GM12878 (cell line): ENCODE measurements around the gene APOL4. TPM values are rescaled to one million over a fixed set of nuclear protein-coding genes. Genes with fewer than 3 reads are reported as not detected.

Experiments
- ATAC-seq: fragments of 200-7000 bp; cut with Tn5 transposase; 3 replicates; pipeline ENCODE4 v1.9.1; 2020; ENCODE audit warnings: mild to moderate bottlenecking, moderate library complexity
- BruUV-seq: library from RNA; stranded (reverse); fragments of 400-500 nt; replicated peaks from 2 replicates; lab custom pipeline; 2021; lab: Mats Ljungman, UMichigan
- CTCF ChIA-PET: fragments of 300-600 bp; sonication (Branson Sonifier 250); formaldehyde crosslinking; extraction: SDS; loops from one replicate; lab custom pipeline; 2021; ENCODE audit warnings: inconsistent platforms; lab: Yijun Ruan, JAX
- POLR2A ChIA-PET: fragments of 350-600 bp; formaldehyde crosslinking; extraction: SDS; loops from one replicate; lab custom pipeline; 2021; ENCODE audit warnings: inconsistent platforms; lab: Charles Lee
- RAD21 ChIA-PET: fragments of 300-600 bp; sonication (Branson Sonifier 250); formaldehyde crosslinking; loops from one replicate; lab custom pipeline; 2023; ENCODE audit warnings: antibody characterized with exemption; ENCODE audit not compliant: unreplicated experiment; lab: Charles Lee
- SMC1A ChIA-PET: fragments of 300-600 bp; sonication (Branson Sonifier 250); formaldehyde crosslinking; loops from one replicate; lab custom pipeline; 2023; ENCODE audit not compliant: unreplicated experiment, uncharacterized antibody; lab: Charles Lee
- DNase-seq: peaks from one replicate; pipeline ENCODE4 v3.0.0-alpha.2; 2011; ENCODE audit warnings: low read depth, low spot score
- FAIRE-seq: peaks from 3 replicates; lab custom pipeline; 2011; peaks lifted over from hg19 to GRCh38; lab: Jason Lieb, UNC
- H2AFZ ChIP-seq: 2 replicates; pipeline ENCODE4 v1.6.0; 2011; ENCODE audit warnings: low read depth, low read length, control low read depth; ENCODE audit not compliant: control insufficient read depth
- H3K27ac ChIP-seq: 2 replicates; pipeline ENCODE4 v1.5.1; 2011; ENCODE audit warnings: control low read depth; ENCODE audit not compliant: control insufficient read depth, insufficient read depth
- H3K27me3 ChIP-seq, 2 experiments: replicated peaks in 1 of 2; 2 replicates each; pipeline versions ENCODE4 v1.6.0 to v1.6.1; 2011; ENCODE audit warnings: low read length in 1 of 2; ENCODE audit not compliant: control insufficient read depth in 2 of 2, insufficient read depth in 2 of 2
- H3K36me3 ChIP-seq, 2 experiments: 2 replicates each; pipeline ENCODE4 v1.5.1; 2011; ENCODE audit warnings: low read length in 1 of 2; ENCODE audit not compliant: control insufficient read depth in 2 of 2, insufficient read depth in 2 of 2
- H3K4me1 ChIP-seq: 2 replicates; pipeline ENCODE4 v1.6.1; 2011; ENCODE audit warnings: mild to moderate bottlenecking, low read length, moderate library complexity, mixed read lengths; ENCODE audit not compliant: control insufficient read depth, insufficient read depth
- H3K4me2 ChIP-seq: 2 replicates; pipeline ENCODE4 v1.6.0; 2011; ENCODE audit warnings: control low read depth; ENCODE audit not compliant: control insufficient read depth, insufficient read depth
- H3K4me3 ChIP-seq: fragments of 200-600 bp; sonication (generic); 2 replicates; pipeline ENCODE4 v1.5.1; 2016
- H3K79me2 ChIP-seq: 2 replicates; pipeline ENCODE4 v1.6.0; 2011; ENCODE audit warnings: low read length; ENCODE audit not compliant: control insufficient read depth, insufficient read depth
- H3K9ac ChIP-seq: 2 replicates; pipeline ENCODE4 v1.8.0; 2011; ENCODE audit warnings: low read length, control low read depth, mixed read lengths; ENCODE audit not compliant: control insufficient read depth, insufficient read depth
- H3K9me3 ChIP-seq: replicated peaks from 3 replicates; pipeline ENCODE4 v1.5.1; 2011; ENCODE audit warnings: mild to moderate bottlenecking, low read length; ENCODE audit not compliant: control insufficient read depth, insufficient read depth
- H4K20me1 ChIP-seq: 2 replicates; pipeline ENCODE4 v1.6.0; 2011; ENCODE audit not compliant: control insufficient read depth, insufficient read depth
- BCL11A ChIP-seq: IDR thresholded peaks from 2 replicates; pipeline ENCODE4 v1.6.1; 2011; ENCODE audit warnings: low read depth, low read length
- CBX5 ChIP-seq: sonication (generic); IDR thresholded peaks from 2 replicates; pipeline ENCODE4 v1.6.1; 2016; ENCODE audit warnings: low read depth, moderate library complexity, mild to moderate bottlenecking, inconsistent platforms
- CHD2 ChIP-seq: IDR thresholded peaks from 2 replicates; pipeline ENCODE4 v1.6.1; 2011; ENCODE audit warnings: low read depth, low read length, improper control_type of control experiment, borderline replicate concordance
- EED ChIP-seq: sonication (generic); IDR thresholded peaks from 2 replicates; pipeline ENCODE4 v1.6.1; 2016; ENCODE audit warnings: antibody characterized with exemption, low read depth
- ELK1 ChIP-seq: IDR thresholded peaks from 2 replicates; pipeline ENCODE4 v1.6.1; 2012; ENCODE audit warnings: low read depth, low read length, improper control_type of control experiment
- IKZF1 ChIP-seq: fragments of 450-650 bp; conservative IDR thresholded peaks from 2 replicates; pipeline ENCODE4 v1.6.1; 2017; ENCODE audit warnings: antibody characterized with exemption, mild to moderate bottlenecking
- MXI1 ChIP-seq: fragments of 150-350 bp; IDR thresholded peaks from 2 replicates; pipeline ENCODE4 v1.6.1; 2011; ENCODE audit warnings: low read depth, mild to moderate bottlenecking, inconsistent platforms, low read length, improper control_type of control experiment
- NFIC ChIP-seq: IDR thresholded peaks from 2 replicates; pipeline ENCODE4 v1.6.1; 2012; ENCODE audit warnings: low read depth, mild to moderate bottlenecking, inconsistent platforms, low read length, moderate library complexity
- NR2C2 ChIP-seq: IDR thresholded peaks from 2 replicates; pipeline ENCODE4 v1.6.1; 2011; ENCODE audit warnings: borderline replicate concordance, low read depth; ENCODE audit not compliant: control insufficient read depth, insufficient read length
- SIN3A ChIP-seq: IDR thresholded peaks from 2 replicates; pipeline ENCODE4 v1.6.1; 2012; ENCODE audit warnings: low read depth, low read length, improper control_type of control experiment
- SMC3 ChIP-seq: IDR thresholded peaks from 2 replicates; pipeline ENCODE4 v1.6.1; 2011; ENCODE audit warnings: low read length, improper control_type of control experiment, borderline replicate concordance
- SP1 ChIP-seq: IDR thresholded peaks from one replicate; pipeline ENCODE4 v1.6.1; 2011; ENCODE audit warnings: low read depth, low read length
- ZBED1 ChIP-seq: IDR thresholded peaks from 2 replicates; pipeline ENCODE4 v1.6.1; 2016; ENCODE audit warnings: borderline replicate concordance
- ZNF207 ChIP-seq: fragments of 450-650 bp; IDR thresholded peaks from 2 replicates; pipeline ENCODE4 v1.6.1; 2014; ENCODE audit warnings: antibody characterized with exemption, mild to moderate bottlenecking, borderline replicate concordance
- ZNF384 ChIP-seq: IDR thresholded peaks from 2 replicates; pipeline ENCODE4 v1.6.1; 2012; ENCODE audit warnings: low read depth, mild to moderate bottlenecking, low read length, improper control_type of control experiment, borderline replicate concordance
- ZNF592 ChIP-seq: fragments of 450-650 bp; IDR thresholded peaks from 2 replicates; pipeline ENCODE4 v1.6.1; 2017; ENCODE audit warnings: mild to moderate bottlenecking, moderate library complexity
- WGBS: methylation state at CpG from one replicate; pipeline ENCODE4 v1.1.6; 2016; ENCODE audit warnings: low lambda C conversion rate; ENCODE audit not compliant: insufficient replicate concordance, insufficient coverage; ENCODE audit errors: missing lambda C conversion rate; 5-methylcytosine and 5-hydroxymethylcytosine counted together
- in situ Hi-C: fragments of 300-500 bp; cut with MboI; formaldehyde crosslinking; loops from 9 replicates; pipeline ENCODE4 v1.14.3; 2018; ENCODE audit warnings: mixed read lengths
- intact Hi-C: fragments of 100-400 bp; cut with micrococcal nuclease; formaldehyde crosslinking; loops from one replicate; pipeline ENCODE4 v1.14.2; 2022; ENCODE audit not compliant: unreplicated experiment
- polyA plus RNA-seq, 11 experiments: library from polyadenylated mRNA; depleted of rRNA in 4 of 11; unstranded in 6 of 11; stranded (reverse) in 5 of 11; fragments of >200 nt; fragmentation: Nextera tagmentation in 4 of 11; fragmentation: Illumina TruSeq in 1 of 11; extraction: Ambion mirVana in 4 of 11; extraction: Trizol in 1 of 11; gene quantifications; 1 replicate in 1 of 11; 2 replicates in 10 of 11; pipeline versions ENCODE4 v1.2.1 to v1.2.3, GENCODE V29; 2011 to 2016; ENCODE audit warnings: inconsistent platforms in 2 of 11, missing spikeins in 2 of 11, low read depth in 1 of 11
- total RNA-seq, 4 experiments: library from RNA; depleted of rRNA in 3 of 4; stranded (reverse); fragments of >200 nt in 3 of 4; fragmentation: Illumina TruSeq in 1 of 4; extraction: Trizol in 1 of 4; gene quantifications; 2 replicates each; pipeline versions ENCODE4 v1.2.1 to v1.2.3, GENCODE V29; 2013 to 2021

The APOL4 gene
- total and polyA plus RNA-seq, 10 of the 15 experiments (the other 5 are each of a cell fraction or from before 2014, with no cell fraction given): 0.03 to 0.24 (median 0.19) TPM; not detected in 7

GRCh38 chr22:36237462-36238372 lies 36.1 kb upstream of the APOL4 start:
- Histone ChIP-seq H3K4me3 (peak overlapping the region; percentile 96), H2AFZ (no peak overlapping the region), H3K9ac (peak overlapping the region; percentile 65), H3K9me3 (no peaks in the 10 kb centered on the region; the same call in 2 of the 3 replicates), H3K27me3 (no peaks in the 10 kb centered on the region), H4K20me1 (no peaks in the 10 kb centered on the region), H3K4me1 (peaks cover 31% of the 10 kb centered on the region), H3K4me2 (peak overlapping the region; percentile 88), H3K79me2 (peaks cover 43% of the 10 kb centered on the region), H3K36me3 (peaks cover 3 to 13% of the 10 kb centered on the region in 2 experiments; a peak in 2 of 4 replicates), H3K27ac (peak overlapping the region; percentile 79)
- FAIRE-seq (no peak), DNase-seq (no peak), ATAC-seq (peak; percentile 18; the same call in 2 of the 3 replicates)
- 57% methylated on average over 12 of the region's 12 CpGs for WGBS
- RAD21 ChIA-PET: interaction anchor here (0.6 to 4.7 kb wide), 12 partner anchors 16 to 172 kb away, joined by 3 to 100 read pairs (median 4); partner anchors contain the start of genes APOL1 and APOL3
- TSS peak; percentile 37 for BruUV-seq
- intact Hi-C loops (loop anchor here (5.0 kb wide), 1 partner anchor 40 kb away; no protein-coding TSS in a partner anchor), in situ Hi-C loops (no loop called here)
- CTCF ChIA-PET: interaction anchor here (0.9 to 8.0 kb wide), 14 partner anchors 10 to 233 kb away, joined by 3 to 153 read pairs (median 6); partner anchors contain the start of gene APOL1
- POLR2A ChIA-PET: interaction anchor here (0.6 to 7.7 kb wide), 4 partner anchors 10 to 256 kb away, joined by 3 to 99 read pairs (median 4); partner anchors contain the start of gene APOL1
- SMC1A ChIA-PET: interaction anchor here (0.6 to 9.5 kb wide), 13 partner anchors 10 to 77 kb away, joined by 3 to 165 read pairs (median 8); partner anchors contain the start of genes APOL1 and APOL3
- no peak for TF ChIP-seq SP1
- no peak for TF ChIP-seq ZNF592
- TF ChIP-seq SMC3: no peak
- no peak for TF ChIP-seq BCL11A
- TF ChIP-seq IKZF1: 0 out of 2 replicates have a peak, but pooled peaks have one; percentile 19
- TF ChIP-seq CHD2: no peak
- 0 out of 2 replicates have a peak, but pooled peaks have one; percentile 13 for TF ChIP-seq EED
- no peak for TF ChIP-seq SIN3A
- no peak for TF ChIP-seq ZNF384
- TF ChIP-seq CBX5: no peak
- TF ChIP-seq NFIC: no peak
- no peak for TF ChIP-seq NR2C2
- no peak for TF ChIP-seq ELK1
- TF ChIP-seq MXI1: no peak
- TF ChIP-seq ZNF207: no peak
- TF ChIP-seq ZBED1: no peak
